Left ventricle myocardium superior (tissue), 1 donor: ENCODE measurements around the gene ZDHHC5. TPM values are rescaled to one million over a fixed set of nuclear protein-coding genes. Genes with fewer than 3 reads are reported as not detected.
"Not testable (repeated sequence)": the region's sequence is repeated elsewhere in the genome, so short reads cannot be mapped to it uniquely, and the experiment has no call there.

ENCODE experiments used
- ATAC-seq: fragments of 200-7000 bp; cut with Tn5 transposase; one replicate; pipeline ENCODE4 v1.9.1; 2020; ENCODE audit warnings: mild to moderate bottlenecking, moderate library complexity
- DNase-seq: peaks from one replicate; pipeline ENCODE4 v3.0.0-alpha.2; 2020
- intact Hi-C: fragments of 100-400 bp; cut with micrococcal nuclease; formaldehyde crosslinking; loops from one replicate; pipeline ENCODE4 v1.11.0; 2022
- total RNA-seq: library from RNA; stranded (reverse); fragmentation: NEBNext Ultra II Directional; extraction: Animal tissue kit (Norgen Biotek cat#: 25700); gene quantifications from one replicate; pipeline ENCODE4 v1.2.1, GENCODE V29; 2021
- donor health status: DM: no; HTN: yes; CAD: no; lungs with severe emphysema.

ZDHHC5 gene
- total RNA-seq, 1 donor from 2014 or later, result 47.8 TPM

- DNase-seq (peak; percentile 53), ATAC-seq (peak; percentile 31)
Measured at GRCh38 chr11:57641011-57641807, 26.7 kb upstream of the ZDHHC5 start.

GRCh38 chr11:57643802-57644201, 24.1 kb upstream of the ZDHHC5 start:
- no peak for DNase-seq
- intact Hi-C loops, result loop anchor here (5.0 kb wide), 1 partner anchor 77 kb away; the partner anchor contains the start of gene UBE2L6
- no peak for ATAC-seq

More at GRCh38 chr11:57641011-57641807, 26.7 kb upstream of the ZDHHC5 start:
- intact Hi-C loops, result loop anchor here (5.0 kb wide), 1 partner anchor 74 kb away; the partner anchor contains the start of gene UBE2L6

- intact Hi-C loops, result loop anchor here (5.0 kb wide), 1 partner anchor 78 kb away; the partner anchor contains the start of gene UBE2L6
- peak; percentile 77 for ATAC-seq
Measured at GRCh38 chr11:57644748-57645688, 22.9 kb upstream of the ZDHHC5 start.

GRCh38 chr11:57645689-57646085, 22.2 kb upstream of the ZDHHC5 start:
- DNase-seq (no peak), ATAC-seq (peak; percentile 6)
- intact Hi-C loops, result no loop called here

More at GRCh38 chr11:57644748-57645688, 22.9 kb upstream of the ZDHHC5 start:
- peak; percentile 83 for DNase-seq

GRCh38 chr11:57646194-57646798, 21.6 kb upstream of the ZDHHC5 start:
- ATAC-seq, result peak; percentile 8
- intact Hi-C loops, result no loop called here
- no peak for DNase-seq

GRCh38 chr11:57646799-57647303, 21.1 kb upstream of the ZDHHC5 start:
- DNase-seq (no peak), ATAC-seq (no peak)
- intact Hi-C loops, result no loop called here

GRCh38 chr11:57647372-57647771, 20.5 kb upstream of the ZDHHC5 start:
- ATAC-seq, result no peak
- no peak for DNase-seq
- intact Hi-C loops, result no loop called here

GRCh38 chr11:57647960-57648800, 19.7 kb upstream of the ZDHHC5 start:
- no peak for DNase-seq
- intact Hi-C loops, result no loop called here
- ATAC-seq, result no peak

GRCh38 chr11:57648801-57649735, 18.8 kb upstream of the ZDHHC5 start:
- intact Hi-C loops, result no loop called here
- DNase-seq (no peak), ATAC-seq (no peak)

GRCh38 chr11:57649826-57650738, 17.8 kb upstream of the ZDHHC5 start, which contains the start of gene YPEL4:
YPEL4 (minus strand) TSS chr11:57649912; CDS start chr11:57647107, 2,805 bp downstream.
- intact Hi-C loops, result no loop called here
- ATAC-seq (peak; percentile 62), DNase-seq (peak; percentile 46)

- ATAC-seq, result no peak
- intact Hi-C loops, result no loop called here
- no peak for DNase-seq
Measured at GRCh38 chr11:57650739-57651090, 17.2 kb upstream of the ZDHHC5 start.

GRCh38 chr11:57651408-57651807, 16.5 kb upstream of the ZDHHC5 start:
- ATAC-seq, result no peak
- no peak for DNase-seq
- intact Hi-C loops, result no loop called here

- intact Hi-C loops, ATAC-seq, DNase-seq: not testable (repeated sequence)
Measured at GRCh38 chr11:57652230-57652629, 15.7 kb upstream of the ZDHHC5 start.

- DNase-seq (no peak), ATAC-seq (no peak)
- intact Hi-C loops, result no loop called here
Measured at GRCh38 chr11:57652662-57653061, 15.3 kb upstream of the ZDHHC5 start.

- ATAC-seq (no peak), DNase-seq (no peak)
- intact Hi-C loops, result no loop called here
Measured at GRCh38 chr11:57653163-57653562, 14.8 kb upstream of the ZDHHC5 start.

GRCh38 chr11:57656885-57657193, 11.1 kb upstream of the ZDHHC5 start:
- DNase-seq (no peak), ATAC-seq (no peak)
- intact Hi-C loops, result no loop called here
